Transverse colon (tissue), 4 donors: ENCODE results near the gene KLK7. TPM values are rescaled to one million over a fixed set of nuclear protein-coding genes. Genes with fewer than 3 reads are reported as not detected.
A peak's percentile ranks its signal among the peaks of the same experiment; 100 is the strongest.

Experiments used
- DNase-seq: peaks from one replicate; pipeline ENCODE4 v3.0.0-alpha.2; 2019
- H3K27ac ChIP-seq, 4 donors: fragments of 200-600 bp; sonication (generic); 2 replicates each; pipeline ENCODE4 v1.5.1; 2016 to 2018; ENCODE audit warnings: inconsistent platforms in 4 of 4
- H3K27me3 ChIP-seq: fragments of 200-600 bp; sonication (generic); 2 replicates; pipeline ENCODE4 v1.5.1; 2017; ENCODE audit warnings: inconsistent platforms
- H3K36me3 ChIP-seq, 4 donors: fragments of 200-600 bp; sonication (generic); 2 replicates each; pipeline ENCODE4 v1.5.1; 2017 to 2019; ENCODE audit warnings: inconsistent platforms in 4 of 4
- H3K4me1 ChIP-seq, 4 donors: fragments of 200-600 bp; sonication (generic); 2 replicates each; pipeline ENCODE4 v1.5.1; 2017 to 2020; ENCODE audit warnings: inconsistent platforms in 4 of 4
- H3K4me3 ChIP-seq, 4 donors: fragments of 200-600 bp; sonication (generic); 1 replicate in 1 of 4; 2 replicates in 3 of 4; pipeline versions ENCODE4 v1.5.1 to v1.6.1; 2017 to 2019; ENCODE audit warnings: inconsistent platforms in 4 of 4
- H3K9me3 ChIP-seq, 2 donors: fragments of 200-600 bp; sonication (generic); 2 replicates each; pipeline ENCODE4 v1.5.1; 2017 to 2019; ENCODE audit warnings: inconsistent platforms in 2 of 2
- EP300 ChIP-seq: sonication (generic); formaldehyde crosslinking; IDR thresholded peaks from one replicate; pipeline ENCODE4 v1.6.1; 2017; ENCODE audit warnings: antibody characterized with exemption, low read depth
- POLR2A ChIP-seq: fragments of 450-650 bp; IDR thresholded peaks from one replicate; pipeline ENCODE4 v1.6.1; 2016; ENCODE audit warnings: antibody characterized with exemption, mild to moderate bottlenecking, moderate library complexity
- POLR2AphosphoS5 ChIP-seq, 3 donors: sonication (generic); formaldehyde crosslinking; IDR thresholded peaks; one replicate each; pipeline ENCODE4 v1.6.1; 2016; ENCODE audit warnings: antibody characterized with exemption in 3 of 3
- whole genome bisulfite sequencing, 2 donors: methylation state at CpG; one replicate each; pipeline ENCODE4 v1.1.5; 2018; ENCODE audit warnings: low coverage in 1 of 2; 5-methylcytosine and 5-hydroxymethylcytosine counted together
- in situ Hi-C, 4 donors: fragments of 200-750 bp; cut with MboI; loops; one replicate each; pipeline versions ENCODE4 v1.15.0 to v1.15.1; 2017; ENCODE audit warnings: low sequenced_read_pairs in 3 of 4, low pct_ligation_motif_present in 1 of 4, low pct_unique_long_range_greater_than_20kb in 1 of 4
- intact Hi-C: fragments of 100-400 bp; cut with DNase I; formaldehyde crosslinking; loops from one replicate; pipeline ENCODE4 v1.15.1; 2023; ENCODE audit warnings: low total_unique reads
- total RNA-seq, 4 donors: library from RNA; depleted of rRNA; stranded (reverse); fragments of >200 nt; gene quantifications; one replicate each; pipeline ENCODE4 v1.1.0, GENCODE V29; 2016
- TF ChIP-seq, protein P1 (sequence below), 5 experiments: fragments of 200-600 bp in 3 of 5; fragments of 450-650 bp in 2 of 5; sonication (generic) in 3 of 5; IDR thresholded peaks; 1 replicate in 2 of 5; 2 replicates in 3 of 5; pipeline ENCODE4 v1.5.1; 2016 to 2017; ENCODE audit warnings: antibody characterized with exemption in 5 of 5, inconsistent platforms in 3 of 5, mild to moderate bottlenecking in 2 of 5, moderate library complexity in 1 of 5

Gene KLK7
- total RNA-seq, 4 donors from 2014 or later: not detected

DNA sequence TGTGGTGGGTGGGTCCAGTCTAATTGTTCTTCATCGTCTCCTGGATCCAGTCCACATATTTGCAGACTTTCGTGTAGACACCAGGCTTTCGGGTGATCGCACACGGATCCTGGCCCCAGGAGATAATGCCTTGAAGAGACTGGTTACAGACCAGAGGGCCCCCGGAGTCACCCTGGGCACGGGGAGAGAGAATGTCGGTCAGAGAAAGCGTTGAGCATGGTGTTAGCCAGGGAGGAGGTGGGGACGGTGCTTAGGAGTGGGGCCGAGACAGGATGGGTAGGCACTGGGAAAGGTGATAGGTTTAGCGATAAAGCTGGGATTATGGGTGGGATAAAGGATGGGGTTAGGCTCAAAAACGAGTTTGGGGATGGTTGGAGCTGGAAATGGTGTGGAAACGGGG, 38.8 kb upstream of the KLK7 start:
- Histone ChIP-seq H3K36me3 (no peaks in the 10 kb centered on the region), H3K27me3 (peaks cover 66% of the 10 kb centered on the region), H3K9me3 (no peaks in the 10 kb centered on the region), H3K27ac (no peak overlapping the region), H3K4me1 (peaks cover 0 to 17% (median 7%) of the 10 kb centered on the region in 4 donors), H3K4me3 (no peak overlapping the region)
- no peak for TF ChIP-seq POLR2A
- TF ChIP-seq, protein P1, sequence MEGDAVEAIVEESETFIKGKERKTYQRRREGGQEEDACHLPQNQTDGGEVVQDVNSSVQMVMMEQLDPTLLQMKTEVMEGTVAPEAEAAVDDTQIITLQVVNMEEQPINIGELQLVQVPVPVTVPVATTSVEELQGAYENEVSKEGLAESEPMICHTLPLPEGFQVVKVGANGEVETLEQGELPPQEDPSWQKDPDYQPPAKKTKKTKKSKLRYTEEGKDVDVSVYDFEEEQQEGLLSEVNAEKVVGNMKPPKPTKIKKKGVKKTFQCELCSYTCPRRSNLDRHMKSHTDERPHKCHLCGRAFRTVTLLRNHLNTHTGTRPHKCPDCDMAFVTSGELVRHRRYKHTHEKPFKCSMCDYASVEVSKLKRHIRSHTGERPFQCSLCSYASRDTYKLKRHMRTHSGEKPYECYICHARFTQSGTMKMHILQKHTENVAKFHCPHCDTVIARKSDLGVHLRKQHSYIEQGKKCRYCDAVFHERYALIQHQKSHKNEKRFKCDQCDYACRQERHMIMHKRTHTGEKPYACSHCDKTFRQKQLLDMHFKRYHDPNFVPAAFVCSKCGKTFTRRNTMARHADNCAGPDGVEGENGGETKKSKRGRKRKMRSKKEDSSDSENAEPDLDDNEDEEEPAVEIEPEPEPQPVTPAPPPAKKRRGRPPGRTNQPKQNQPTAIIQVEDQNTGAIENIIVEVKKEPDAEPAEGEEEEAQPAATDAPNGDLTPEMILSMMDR (IDR thresholded peaks at IDR 0.05): no peak
- TF ChIP-seq EP300: no peak
- no peak for TF ChIP-seq POLR2AphosphoS5 (IDR thresholded peaks at IDR 0.05)
- intact Hi-C loops: no loop called here
- DNase-seq: no peak
- 53 to 58% methylated on average over 2 to 14 of the region's 14 CpGs for WGBS, 2 donors
- in situ Hi-C loops: no loop called here

DNA sequence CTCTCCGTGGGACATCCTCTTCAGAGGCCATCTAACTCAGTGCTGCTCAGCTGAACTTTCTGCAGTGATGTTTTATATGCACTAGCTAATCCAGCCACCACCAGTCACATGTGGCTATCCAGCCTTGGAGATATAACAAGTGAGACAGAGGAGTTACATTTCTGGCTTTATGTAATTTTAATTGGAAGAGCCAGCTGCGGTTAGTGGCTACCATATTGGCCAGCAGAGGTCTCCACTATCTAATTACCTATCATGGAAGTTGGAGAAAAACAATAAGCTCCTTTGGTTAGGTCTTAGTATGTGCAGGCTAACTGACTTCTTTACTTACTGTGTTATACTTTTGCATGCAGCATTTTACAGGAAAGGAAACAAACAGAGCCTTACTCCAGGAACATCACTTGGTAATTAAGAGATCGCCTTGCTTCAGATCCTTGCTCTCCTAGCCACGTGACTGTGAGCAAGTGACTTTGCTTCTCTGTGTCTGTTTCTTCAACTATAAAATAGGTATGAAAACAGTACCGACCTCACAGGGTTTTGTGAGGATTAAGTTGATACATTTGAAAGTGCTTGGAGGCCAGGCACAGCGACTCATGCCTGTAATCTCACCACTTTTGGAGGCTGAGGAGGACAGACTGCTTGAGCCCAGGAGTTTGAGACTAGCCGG, 37.4 kb upstream of the KLK7 start:
- peaks cover 66% of the 10 kb centered on the region for H3K27me3 ChIP-seq
- no peaks in the 10 kb centered on the region for H3K36me3 ChIP-seq
- H3K27ac ChIP-seq: no peak overlapping the region
- in situ Hi-C loops (no loop called here), intact Hi-C loops (no loop called here)
- 31 to 36% methylated on average over 3 to 7 of the region's 7 CpGs for WGBS, 2 donors
- no peaks in the 10 kb centered on the region for H3K9me3 ChIP-seq
- TF ChIP-seq, protein P1 (IDR thresholded peaks at IDR 0.05): peak; percentile 43 to 56 (median 51)
- TF ChIP-seq EP300: no peak
- H3K4me1 ChIP-seq: peaks cover 0 to 22% (median 12%) of the 10 kb centered on the region in 4 donors
- no peak for DNase-seq
- no peak overlapping the region for H3K4me3 ChIP-seq

DNA sequence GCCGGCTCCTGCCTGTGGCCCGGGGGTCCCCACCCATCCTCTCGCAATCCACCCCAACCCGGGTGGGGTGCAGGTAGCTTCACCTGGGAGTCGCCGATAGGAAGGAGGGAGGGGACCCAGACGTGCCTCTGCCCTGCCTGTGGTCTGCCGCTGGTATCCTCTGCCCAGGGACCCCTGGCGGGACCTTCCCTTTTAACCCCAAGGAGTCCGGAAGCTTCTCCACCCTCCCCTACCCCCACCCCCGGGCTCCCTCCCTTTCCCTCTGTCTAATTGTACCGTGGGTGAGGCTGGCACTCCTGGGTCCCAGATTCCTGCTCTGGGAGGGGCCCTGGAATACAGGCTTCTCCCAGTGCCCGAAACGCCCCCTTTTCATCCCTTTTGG, 35.8 kb upstream of the KLK7 start, which contains the start of gene KLK10:
Gene KLK10, minus strand, starts transcription at position 166 of the 382 bp plus-strand sequence. CDS start 579 bp downstream, outside the sequence.
- peaks cover 66% of the 10 kb centered on the region for H3K27me3 ChIP-seq
- H3K4me3 ChIP-seq: peak within 1 kb of the TSS in 2 of 4 donors; percentile 12 to 18
- in situ Hi-C loops (no loop called here), intact Hi-C loops (no loop called here)
- no peak for DNase-seq
- no peak within 1 kb of the TSS for H3K27ac ChIP-seq
- TF ChIP-seq POLR2A (no peak), EP300 (no peak), POLR2AphosphoS5 (IDR thresholded peaks at IDR 0.05) (no peak)
- TF ChIP-seq, protein P1 (IDR thresholded peaks at IDR 0.05): no peak
- H3K4me1 ChIP-seq: peaks cover 0 to 22% (median 12%) of the 10 kb centered on the region in 4 donors
- H3K36me3 ChIP-seq: no peaks in the 10 kb centered on the region
- no peaks in the 10 kb centered on the region for H3K9me3 ChIP-seq
- WGBS, 2 donors: 6 to 25% methylated on average over 2 to 14 of the region's 14 CpGs

DNA sequence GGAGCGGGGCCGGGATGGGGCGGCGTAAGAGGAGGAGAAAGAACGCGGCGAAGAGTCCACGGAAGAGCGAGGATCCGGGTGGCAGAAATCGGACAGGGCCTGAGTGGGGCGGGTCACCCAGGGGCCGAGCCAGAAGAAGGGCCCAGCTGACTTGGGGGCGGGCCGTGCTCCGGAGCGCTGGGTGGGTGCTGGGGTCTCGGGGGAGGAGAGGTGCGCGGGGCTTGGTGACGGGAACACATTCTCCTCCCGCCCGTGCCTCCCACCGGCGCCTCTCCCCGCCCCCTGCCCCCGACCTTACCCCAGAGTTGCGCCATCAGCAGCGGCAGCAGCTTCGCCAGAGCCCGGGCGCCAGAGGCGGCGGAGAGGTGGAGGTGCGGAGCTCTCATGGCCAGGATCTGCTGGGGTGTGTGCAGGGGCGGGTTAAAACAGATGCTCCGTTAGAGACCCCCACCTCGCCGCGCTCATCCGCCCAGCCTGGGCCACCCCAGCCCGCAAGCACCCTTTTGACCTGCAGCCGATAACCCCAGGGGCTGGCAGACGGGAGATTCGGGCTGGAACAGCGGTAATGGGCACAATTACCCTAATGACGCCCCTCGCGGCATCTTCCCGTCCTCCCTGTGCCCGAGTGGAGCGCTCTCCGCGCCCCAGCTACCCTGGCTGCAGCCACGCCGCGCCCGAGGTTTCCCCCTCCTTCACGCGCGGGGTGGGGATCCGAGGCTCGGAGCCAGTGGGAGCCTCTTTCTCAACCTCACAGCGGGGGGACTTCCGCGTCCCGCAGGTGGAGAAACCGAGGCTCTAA, 35.2 kb upstream of the KLK7 start:
- intact Hi-C loops: no loop called here
- 6% methylated on average over 65 of the region's 68 CpGs; no CpG with 5 or more reads in 1 of the 2 donors for WGBS, 2 donors
- peak overlapping the region in 2 of 4 donors; percentile 12 to 18 for H3K4me3 ChIP-seq
- TF ChIP-seq, protein P1 (IDR thresholded peaks at IDR 0.05): no peak
- no peak for TF ChIP-seq POLR2AphosphoS5 (IDR thresholded peaks at IDR 0.05)
- TF ChIP-seq POLR2A: no peak
- TF ChIP-seq EP300: no peak
- no peaks in the 10 kb centered on the region for H3K36me3 ChIP-seq
- in situ Hi-C loops: no loop called here
- H3K4me1 ChIP-seq: peaks cover 0 to 22% (median 12%) of the 10 kb centered on the region in 4 donors
- peaks cover 68% of the 10 kb centered on the region for H3K27me3 ChIP-seq
- no peaks in the 10 kb centered on the region for H3K9me3 ChIP-seq
- H3K27ac ChIP-seq: no peak overlapping the region
- no peak for DNase-seq
